ENCODE data around the gene CDCA8. TPM values are rescaled to one million over a fixed set of nuclear protein-coding genes. Genes with fewer than 3 reads are reported as not detected.

Gene CDCA8
- total RNA-seq, 1 experiment from 2014 or later: 51.7 TPM

DNA sequence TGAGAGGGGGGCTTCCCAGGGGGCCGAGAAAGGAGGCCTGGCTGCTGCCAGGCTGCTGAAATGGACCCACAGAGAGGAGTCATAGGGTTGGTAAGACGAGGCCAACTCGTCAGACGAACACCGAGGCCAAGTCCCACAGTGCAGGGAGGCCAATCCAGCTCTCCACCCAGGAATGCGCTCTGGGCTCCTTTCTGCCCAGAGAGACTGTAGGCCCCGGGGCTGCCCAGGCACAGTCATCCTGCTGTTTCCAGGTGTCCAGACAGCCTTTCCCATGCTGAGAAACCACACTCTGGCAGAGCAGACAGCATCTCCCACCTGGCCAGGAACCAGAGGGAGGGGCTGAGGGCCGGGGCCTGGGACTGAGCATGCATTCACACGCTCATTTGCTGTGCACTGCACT is 30.9 kb upstream of the CDCA8 start:
- Histone ChIP-seq H4K20me1 (ENCODE audit: insufficient read depth) (no peaks in the 10 kb centered on the region), H3K27ac (ENCODE audit: low read depth, low read length) (no peak overlapping the region), H3K27me3 (ENCODE audit: insufficient read depth, low read length) (no peaks in the 10 kb centered on the region), H3K36me3 (ENCODE audit: control insufficient read depth in 1 of 2, insufficient read depth in 2 of 2, low read length in 2 of 2) (no peaks in the 10 kb centered on the region), H3K79me2 (ENCODE audit: insufficient read depth, low read length) (no peaks in the 10 kb centered on the region), H3K9me2 (ENCODE audit: insufficient read depth) (no peaks in the 10 kb centered on the region), H2AFZ (ENCODE audit: low read depth, low read length, poor library complexity, severe bottlenecking) (no peak overlapping the region), H3K9me3 (ENCODE audit: control insufficient read depth in 1 of 2, insufficient read depth in 1 of 2, low read depth in 1 of 2, low read length in 2 of 2) (no peaks in the 10 kb centered on the region), H3K4me2 (ENCODE audit: low read length) (no peak overlapping the region), H3K4me1 (ENCODE audit: control insufficient read depth in 1 of 2, insufficient read depth in 2 of 2, low read length in 2 of 2) (no peaks in the 10 kb centered on the region), H3K9ac (ENCODE audit: low read length) (no peak overlapping the region), H3K4me3 (replicated peaks in 1 of 2; ENCODE audit: low read depth in 1 of 2, low read length in 2 of 2) (no peak overlapping the region)
- POLR2A ChIA-PET: no interaction called here
- CTCF ChIA-PET: no interaction called here
- ATAC-seq (peak; percentile 29; the same call in 1 of the 2 replicates), DNase-seq (ENCODE audit: low read depth, low spot score) (no peak)
- RAD21 ChIA-PET (ENCODE audit: low non-redundant PET in 1 of 2, low total read pairs in 2 of 2, uncharacterized antibody in 2 of 2, unreplicated experiment in 2 of 2): no interaction called here
- BruUV-seq (replicated peaks): no TSS peak
- intact Hi-C loops (cut with micrococcal nuclease): no loop called here
- TF ChIP-seq SP1 (IDR thresholded peaks at IDR 0.05; ENCODE audit: low read depth) (no peak), EZH2phosphoT487 (IDR thresholded peaks at IDR 0.05; ENCODE audit: borderline replicate concordance) (no peak), TCF7L2 (IDR thresholded peaks at IDR 0.05; ENCODE audit: borderline replicate concordance, extremely low read depth, insufficient read depth, insufficient read length) (no peak), ZFX (IDR thresholded peaks at IDR 0.05) (no peak), JUND (IDR thresholded peaks at IDR 0.05) (no peak), SIN3A (IDR thresholded peaks at IDR 0.05; ENCODE audit: low read depth) (no peak), RAD21 (IDR thresholded peaks at IDR 0.05; ENCODE audit: low read depth) (no peak), POLR2AphosphoS5 (IDR thresholded peaks at IDR 0.05; ENCODE audit: low read depth, low read length) (no peak), SRF (IDR thresholded peaks at IDR 0.05; ENCODE audit: low read depth) (no peak), FOSL1 (IDR thresholded peaks at IDR 0.05; ENCODE audit: low read depth) (no peak), YY1 (IDR thresholded peaks at IDR 0.05; ENCODE audit: extremely low read depth, insufficient replicate concordance, low read depth, low read length) (no peak), CBX3 (IDR thresholded peaks at IDR 0.05; ENCODE audit: low read depth) (no peak), ELF1 (IDR thresholded peaks at IDR 0.05; ENCODE audit: borderline replicate concordance, low read depth) (no peak), ZNF274 (IDR thresholded peaks at IDR 0.05; ENCODE audit: low read depth, low read length) (no peak)
- TF ChIP-seq, protein P1, sequence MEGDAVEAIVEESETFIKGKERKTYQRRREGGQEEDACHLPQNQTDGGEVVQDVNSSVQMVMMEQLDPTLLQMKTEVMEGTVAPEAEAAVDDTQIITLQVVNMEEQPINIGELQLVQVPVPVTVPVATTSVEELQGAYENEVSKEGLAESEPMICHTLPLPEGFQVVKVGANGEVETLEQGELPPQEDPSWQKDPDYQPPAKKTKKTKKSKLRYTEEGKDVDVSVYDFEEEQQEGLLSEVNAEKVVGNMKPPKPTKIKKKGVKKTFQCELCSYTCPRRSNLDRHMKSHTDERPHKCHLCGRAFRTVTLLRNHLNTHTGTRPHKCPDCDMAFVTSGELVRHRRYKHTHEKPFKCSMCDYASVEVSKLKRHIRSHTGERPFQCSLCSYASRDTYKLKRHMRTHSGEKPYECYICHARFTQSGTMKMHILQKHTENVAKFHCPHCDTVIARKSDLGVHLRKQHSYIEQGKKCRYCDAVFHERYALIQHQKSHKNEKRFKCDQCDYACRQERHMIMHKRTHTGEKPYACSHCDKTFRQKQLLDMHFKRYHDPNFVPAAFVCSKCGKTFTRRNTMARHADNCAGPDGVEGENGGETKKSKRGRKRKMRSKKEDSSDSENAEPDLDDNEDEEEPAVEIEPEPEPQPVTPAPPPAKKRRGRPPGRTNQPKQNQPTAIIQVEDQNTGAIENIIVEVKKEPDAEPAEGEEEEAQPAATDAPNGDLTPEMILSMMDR (IDR thresholded peaks at IDR 0.05 in 2 of 3, conservative IDR thresholded peaks at IDR 0.05 in 1 of 3; ENCODE audit: borderline replicate concordance in 1 of 3, insufficient read depth in 1 of 3, low read depth in 2 of 3, low read length in 2 of 3): no peak
- TF ChIP-seq, protein P2, sequence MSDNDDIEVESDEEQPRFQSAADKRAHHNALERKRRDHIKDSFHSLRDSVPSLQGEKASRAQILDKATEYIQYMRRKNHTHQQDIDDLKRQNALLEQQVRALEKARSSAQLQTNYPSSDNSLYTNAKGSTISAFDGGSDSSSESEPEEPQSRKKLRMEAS (IDR thresholded peaks at IDR 0.05): no peak
- TF ChIP-seq, protein P3, sequence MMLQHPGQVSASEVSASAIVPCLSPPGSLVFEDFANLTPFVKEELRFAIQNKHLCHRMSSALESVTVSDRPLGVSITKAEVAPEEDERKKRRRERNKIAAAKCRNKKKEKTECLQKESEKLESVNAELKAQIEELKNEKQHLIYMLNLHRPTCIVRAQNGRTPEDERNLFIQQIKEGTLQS (IDR thresholded peaks at IDR 0.05): no peak
- TF ChIP-seq, protein P4, sequence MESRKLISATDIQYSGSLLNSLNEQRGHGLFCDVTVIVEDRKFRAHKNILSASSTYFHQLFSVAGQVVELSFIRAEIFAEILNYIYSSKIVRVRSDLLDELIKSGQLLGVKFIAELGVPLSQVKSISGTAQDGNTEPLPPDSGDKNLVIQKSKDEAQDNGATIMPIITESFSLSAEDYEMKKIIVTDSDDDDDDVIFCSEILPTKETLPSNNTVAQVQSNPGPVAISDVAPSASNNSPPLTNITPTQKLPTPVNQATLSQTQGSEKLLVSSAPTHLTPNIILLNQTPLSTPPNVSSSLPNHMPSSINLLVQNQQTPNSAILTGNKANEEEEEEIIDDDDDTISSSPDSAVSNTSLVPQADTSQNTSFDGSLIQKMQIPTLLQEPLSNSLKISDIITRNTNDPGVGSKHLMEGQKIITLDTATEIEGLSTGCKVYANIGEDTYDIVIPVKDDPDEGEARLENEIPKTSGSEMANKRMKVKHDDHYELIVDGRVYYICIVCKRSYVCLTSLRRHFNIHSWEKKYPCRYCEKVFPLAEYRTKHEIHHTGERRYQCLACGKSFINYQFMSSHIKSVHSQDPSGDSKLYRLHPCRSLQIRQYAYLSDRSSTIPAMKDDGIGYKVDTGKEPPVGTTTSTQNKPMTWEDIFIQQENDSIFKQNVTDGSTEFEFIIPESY (IDR thresholded peaks at IDR 0.05; ENCODE audit: extremely low read depth, insufficient replicate concordance, low read length): no peak
- TF ChIP-seq, protein P5, sequence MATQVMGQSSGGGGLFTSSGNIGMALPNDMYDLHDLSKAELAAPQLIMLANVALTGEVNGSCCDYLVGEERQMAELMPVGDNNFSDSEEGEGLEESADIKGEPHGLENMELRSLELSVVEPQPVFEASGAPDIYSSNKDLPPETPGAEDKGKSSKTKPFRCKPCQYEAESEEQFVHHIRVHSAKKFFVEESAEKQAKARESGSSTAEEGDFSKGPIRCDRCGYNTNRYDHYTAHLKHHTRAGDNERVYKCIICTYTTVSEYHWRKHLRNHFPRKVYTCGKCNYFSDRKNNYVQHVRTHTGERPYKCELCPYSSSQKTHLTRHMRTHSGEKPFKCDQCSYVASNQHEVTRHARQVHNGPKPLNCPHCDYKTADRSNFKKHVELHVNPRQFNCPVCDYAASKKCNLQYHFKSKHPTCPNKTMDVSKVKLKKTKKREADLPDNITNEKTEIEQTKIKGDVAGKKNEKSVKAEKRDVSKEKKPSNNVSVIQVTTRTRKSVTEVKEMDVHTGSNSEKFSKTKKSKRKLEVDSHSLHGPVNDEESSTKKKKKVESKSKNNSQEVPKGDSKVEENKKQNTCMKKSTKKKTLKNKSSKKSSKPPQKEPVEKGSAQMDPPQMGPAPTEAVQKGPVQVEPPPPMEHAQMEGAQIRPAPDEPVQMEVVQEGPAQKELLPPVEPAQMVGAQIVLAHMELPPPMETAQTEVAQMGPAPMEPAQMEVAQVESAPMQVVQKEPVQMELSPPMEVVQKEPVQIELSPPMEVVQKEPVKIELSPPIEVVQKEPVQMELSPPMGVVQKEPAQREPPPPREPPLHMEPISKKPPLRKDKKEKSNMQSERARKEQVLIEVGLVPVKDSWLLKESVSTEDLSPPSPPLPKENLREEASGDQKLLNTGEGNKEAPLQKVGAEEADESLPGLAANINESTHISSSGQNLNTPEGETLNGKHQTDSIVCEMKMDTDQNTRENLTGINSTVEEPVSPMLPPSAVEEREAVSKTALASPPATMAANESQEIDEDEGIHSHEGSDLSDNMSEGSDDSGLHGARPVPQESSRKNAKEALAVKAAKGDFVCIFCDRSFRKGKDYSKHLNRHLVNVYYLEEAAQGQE (IDR thresholded peaks at IDR 0.05; ENCODE audit: low read depth): no peak
